Neuron (in vitro differentiated cells): Measurements from ENCODE around the gene ARHGAP4.

Source experiments
- H2AFZ ChIP-seq: one replicate; pipeline ENCODE4 v1.6.1; 2013; ENCODE audit warnings: low read depth, mild to moderate bottlenecking, inconsistent platforms, low read length, moderate library complexity
- H3K27me3 ChIP-seq: one replicate; pipeline ENCODE4 v1.6.1; 2013; ENCODE audit warnings: low read length; ENCODE audit not compliant: insufficient read depth
- H3K36me3 ChIP-seq: one replicate; pipeline ENCODE4 v1.6.1; 2013; ENCODE audit warnings: low read length; ENCODE audit not compliant: insufficient read depth
- H3K4me1 ChIP-seq: one replicate; pipeline ENCODE4 v1.6.1; 2013; ENCODE audit warnings: low read length; ENCODE audit not compliant: insufficient read depth
- H3K4me3 ChIP-seq: 2 replicates; pipeline ENCODE4 v1.5.1; 2013; ENCODE audit warnings: mild to moderate bottlenecking, low read length, moderate library complexity
- H3K9me3 ChIP-seq: one replicate; pipeline ENCODE4 v1.6.1; 2013; ENCODE audit warnings: low read length

ARHGAP4 gene

GRCh38 chrX:153933748-153934147, 7.7 kb upstream of the ARHGAP4 start:
- Histone ChIP-seq H3K4me3 (peak overlapping the region; percentile 54), H3K9me3 (no peaks in the 10 kb centered on the region), H3K4me1 (peaks cover 7% of the 10 kb centered on the region), H3K36me3 (peaks cover 9% of the 10 kb centered on the region), H3K27me3 (peaks cover 17% of the 10 kb centered on the region), H2AFZ (no peak overlapping the region)

GRCh38 chrX:153932220-153932915, 6.3 kb upstream of the ARHGAP4 start:
- Histone ChIP-seq H3K4me1 (peaks cover 8% of the 10 kb centered on the region), H3K36me3 (peaks cover 9% of the 10 kb centered on the region), H2AFZ (no peak overlapping the region), H3K4me3 (no peak overlapping the region), H3K9me3 (no peaks in the 10 kb centered on the region), H3K27me3 (peaks cover 17% of the 10 kb centered on the region)

GRCh38 chrX:153931748-153932147, 5.7 kb upstream of the ARHGAP4 start:
- H3K36me3 ChIP-seq: peaks cover 9% of the 10 kb centered on the region
- peaks cover 12% of the 10 kb centered on the region for H3K4me1 ChIP-seq
- peaks cover 17% of the 10 kb centered on the region for H3K27me3 ChIP-seq
- no peak overlapping the region for H2AFZ ChIP-seq
- no peak overlapping the region for H3K4me3 ChIP-seq
- H3K9me3 ChIP-seq: no peaks in the 10 kb centered on the region

- Histone ChIP-seq H3K9me3 (no peaks in the 10 kb centered on the region), H3K4me1 (peaks cover 15% of the 10 kb centered on the region), H3K4me3 (no peak overlapping the region), H3K27me3 (peaks cover 14% of the 10 kb centered on the region), H2AFZ (no peak overlapping the region), H3K36me3 (peaks cover 9% of the 10 kb centered on the region)
Observed at GRCh38 chrX:153931151-153931550, 5.1 kb upstream of the ARHGAP4 start.

- H3K9me3 ChIP-seq: no peaks in the 10 kb centered on the region
- peaks cover 9% of the 10 kb centered on the region for H3K36me3 ChIP-seq
- H3K4me1 ChIP-seq: peaks cover 15% of the 10 kb centered on the region
- no peak overlapping the region for H2AFZ ChIP-seq
- H3K4me3 ChIP-seq: no peak overlapping the region
- peaks cover 16% of the 10 kb centered on the region for H3K27me3 ChIP-seq
Observed at GRCh38 chrX:153930011-153930910, 4.2 kb upstream of the ARHGAP4 start.

- Histone ChIP-seq H3K27me3 (peaks cover 16% of the 10 kb centered on the region), H3K4me3 (no peak overlapping the region), H3K4me1 (peaks cover 15% of the 10 kb centered on the region), H3K9me3 (no peaks in the 10 kb centered on the region), H3K36me3 (peaks cover 9% of the 10 kb centered on the region), H2AFZ (no peak overlapping the region)
Observed at GRCh38 chrX:153929576-153929975, 3.5 kb upstream of the ARHGAP4 start.

- Histone ChIP-seq H2AFZ (no peak overlapping the region), H3K27me3 (peaks cover 16% of the 10 kb centered on the region), H3K9me3 (no peaks in the 10 kb centered on the region), H3K4me1 (peaks cover 14% of the 10 kb centered on the region), H3K4me3 (no peak overlapping the region), H3K36me3 (peaks cover 9% of the 10 kb centered on the region)
Observed at GRCh38 chrX:153928846-153929245, 2.8 kb upstream of the ARHGAP4 start.

- Histone ChIP-seq H3K36me3 (peaks cover 9% of the 10 kb centered on the region), H2AFZ (no peak overlapping the region), H3K9me3 (no peaks in the 10 kb centered on the region), H3K4me1 (peaks cover 10% of the 10 kb centered on the region), H3K4me3 (peak overlapping the region; percentile 67), H3K27me3 (peaks cover 16% of the 10 kb centered on the region)
Observed at GRCh38 chrX:153927922-153928760, 2.1 kb upstream of the ARHGAP4 start.

- Histone ChIP-seq H3K9me3 (no peaks in the 10 kb centered on the region), H2AFZ (no peak overlapping the region), H3K36me3 (peaks cover 9% of the 10 kb centered on the region), H3K4me1 (peaks cover 10% of the 10 kb centered on the region), H3K27me3 (peaks cover 16% of the 10 kb centered on the region), H3K4me3 (peak overlapping the region; percentile 67)
Observed at GRCh38 chrX:153927672-153927921, 1.5 kb upstream of the ARHGAP4 start.

- Histone ChIP-seq H3K4me3 (peak overlapping the region; percentile 67), H3K9me3 (no peaks in the 10 kb centered on the region), H3K4me1 (peaks cover 12% of the 10 kb centered on the region), H3K36me3 (peaks cover 5% of the 10 kb centered on the region), H3K27me3 (peaks cover 16% of the 10 kb centered on the region), H2AFZ (no peak overlapping the region)
Observed at GRCh38 chrX:153926858-153927671, 1.0 kb upstream of the ARHGAP4 start.

GRCh38 chrX:153926552-153926857, 441 bp upstream of the ARHGAP4 start:
- Histone ChIP-seq H3K4me3 (no peak overlapping the region), H3K36me3 (peaks cover under 1% of the 10 kb centered on the region)

GRCh38 chrX:153925387-153925738, 701 bp downstream of the ARHGAP4 start:
- Histone ChIP-seq H3K36me3 (no peaks in the 10 kb centered on the region), H2AFZ (no peak overlapping the region), H3K9me3 (no peaks in the 10 kb centered on the region), H3K4me1 (peaks cover 20% of the 10 kb centered on the region), H3K4me3 (no peak overlapping the region), H3K27me3 (peaks cover 15% of the 10 kb centered on the region)

More at GRCh38 chrX:153926552-153926857, 441 bp upstream of the ARHGAP4 start:
- Histone ChIP-seq H3K9me3 (no peaks in the 10 kb centered on the region), H3K4me1 (peaks cover 18% of the 10 kb centered on the region), H2AFZ (no peak overlapping the region), H3K27me3 (peaks cover 16% of the 10 kb centered on the region)
